Fibroblast of the aortic adventitia (primary cell): ENCODE results near the gene APBB1. TPM values are rescaled to one million over a fixed set of nuclear protein-coding genes. Genes with fewer than 3 reads are reported as not detected.

Experiments used
- DNase-seq: peaks from one replicate; pipeline ENCODE4 v3.0.0-alpha.2; 2010; ENCODE audit warnings: low read depth
- H3K4me3 ChIP-seq: 2 replicates; pipeline ENCODE4 v1.5.1; 2011; ENCODE audit warnings: low read depth, mild to moderate bottlenecking, control low read depth, low read length, moderate library complexity
- total RNA-seq: library from RNA; depleted of rRNA; stranded (reverse); fragments of >200 nt; gene quantifications from 2 replicates; pipeline ENCODE4 v1.2.3, GENCODE V29; 2012; ENCODE audit warnings: low replicate concordance
- TF ChIP-seq, protein P1 (sequence below): IDR thresholded peaks from 2 replicates; pipeline ENCODE4 v1.5.1; 2011; ENCODE audit warnings: mild to moderate bottlenecking, low read length, control low read depth, inconsistent platforms; ENCODE audit not compliant: insufficient read depth

Gene APBB1
- total RNA-seq, 1 donor = 41.8 TPM

DNA sequence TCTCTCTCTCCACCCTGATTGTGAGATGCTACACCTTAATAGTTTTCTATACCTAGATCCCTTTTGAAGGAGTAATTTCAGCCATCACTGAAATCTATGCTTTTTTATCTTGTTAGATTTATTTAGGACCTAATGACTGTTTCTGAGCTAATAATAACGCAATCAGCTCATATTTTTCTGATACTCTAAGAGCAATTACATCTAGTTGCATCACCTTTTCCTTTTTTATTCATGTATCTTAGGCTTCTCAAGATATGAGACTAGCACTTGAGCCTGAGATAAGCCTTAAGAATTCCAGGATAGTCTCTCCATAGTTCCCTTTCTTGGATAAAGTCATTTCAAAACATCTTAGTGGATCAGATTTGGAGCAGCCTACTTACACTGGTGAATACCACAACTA, 73.5 kb downstream of the APBB1 start:
- TF ChIP-seq, protein P1, sequence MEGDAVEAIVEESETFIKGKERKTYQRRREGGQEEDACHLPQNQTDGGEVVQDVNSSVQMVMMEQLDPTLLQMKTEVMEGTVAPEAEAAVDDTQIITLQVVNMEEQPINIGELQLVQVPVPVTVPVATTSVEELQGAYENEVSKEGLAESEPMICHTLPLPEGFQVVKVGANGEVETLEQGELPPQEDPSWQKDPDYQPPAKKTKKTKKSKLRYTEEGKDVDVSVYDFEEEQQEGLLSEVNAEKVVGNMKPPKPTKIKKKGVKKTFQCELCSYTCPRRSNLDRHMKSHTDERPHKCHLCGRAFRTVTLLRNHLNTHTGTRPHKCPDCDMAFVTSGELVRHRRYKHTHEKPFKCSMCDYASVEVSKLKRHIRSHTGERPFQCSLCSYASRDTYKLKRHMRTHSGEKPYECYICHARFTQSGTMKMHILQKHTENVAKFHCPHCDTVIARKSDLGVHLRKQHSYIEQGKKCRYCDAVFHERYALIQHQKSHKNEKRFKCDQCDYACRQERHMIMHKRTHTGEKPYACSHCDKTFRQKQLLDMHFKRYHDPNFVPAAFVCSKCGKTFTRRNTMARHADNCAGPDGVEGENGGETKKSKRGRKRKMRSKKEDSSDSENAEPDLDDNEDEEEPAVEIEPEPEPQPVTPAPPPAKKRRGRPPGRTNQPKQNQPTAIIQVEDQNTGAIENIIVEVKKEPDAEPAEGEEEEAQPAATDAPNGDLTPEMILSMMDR = no peak
- H3K4me3 ChIP-seq = no peak overlapping the region
- peak; percentile 83 for DNase-seq

Other genes starting within 250 kb of the APBB1 start
- gene OR52B2, start 248.8 kb downstream of the APBB1 start, total RNA-seq = not detected in 2 replicates
- not detected in 2 replicates for gene OR52W1, start 219.9 kb downstream of the APBB1 start, total RNA-seq
- gene C11orf42, start 213.5 kb downstream of the APBB1 start, total RNA-seq = not detected in 2 replicates
- gene FHIP1B, start 184.5 kb downstream of the APBB1 start, total RNA-seq = 6.4 and 15.6 TPM in 2 replicates
- gene CNGA4, start 180.0 kb downstream of the APBB1 start, total RNA-seq = not detected in 2 replicates
- gene CCKBR, start 159.3 kb downstream of the APBB1 start, total RNA-seq = not detected in 2 replicates
- 323 and 888 TPM in 2 replicates for gene CAVIN3, start 98.6 kb downstream of the APBB1 start, total RNA-seq
- gene SMPD1, start 28.6 kb downstream of the APBB1 start, total RNA-seq = 44.8 and 63.9 TPM in 2 replicates
- gene HPX, start 21.9 kb upstream of the APBB1 start, total RNA-seq = 1.2 TPM in 1 of 2 replicates, not detected in the other
- 18.9 and 23.8 TPM in 2 replicates for gene TRIM3, start 54.8 kb upstream of the APBB1 start, total RNA-seq
- 45.7 and 49.1 TPM in 2 replicates for gene ARFIP2, start 62.2 kb upstream of the APBB1 start, total RNA-seq
- 30.1 and 41.8 TPM in 2 replicates for gene TIMM10B, start 62.4 kb upstream of the APBB1 start, total RNA-seq
- gene DNHD1, start 78.2 kb upstream of the APBB1 start, total RNA-seq = 6.7 and 8.2 TPM in 2 replicates
- gene RRP8, start 184.5 kb upstream of the APBB1 start, total RNA-seq = 8.2 and 10.2 TPM in 2 replicates
- gene ILK, start 184.7 kb upstream of the APBB1 start, total RNA-seq = 115 and 145 TPM in 2 replicates
- 46.3 and 101 TPM in 2 replicates for gene TAF10, start 193.1 kb upstream of the APBB1 start, total RNA-seq
- 49.3 and 60.2 TPM in 2 replicates for gene TPP1, start 200.3 kb upstream of the APBB1 start, total RNA-seq
- gene DCHS1, start 236.7 kb upstream of the APBB1 start, total RNA-seq = 5.2 and 19.0 TPM in 2 replicates